ENCODE data around the gene RAB5IF. TPM values are rescaled to one million over a fixed set of nuclear protein-coding genes. Genes with fewer than 3 reads are reported as not detected.
"Not testable (repeated sequence)": the region's sequence is repeated elsewhere in the genome, so short reads cannot be mapped to it uniquely, and the experiment has no call there.

The RAB5IF gene
- total RNA-seq, 4 donors from 2014 or later = 60.2 to 94.8 (median 81.6) TPM

DNA sequence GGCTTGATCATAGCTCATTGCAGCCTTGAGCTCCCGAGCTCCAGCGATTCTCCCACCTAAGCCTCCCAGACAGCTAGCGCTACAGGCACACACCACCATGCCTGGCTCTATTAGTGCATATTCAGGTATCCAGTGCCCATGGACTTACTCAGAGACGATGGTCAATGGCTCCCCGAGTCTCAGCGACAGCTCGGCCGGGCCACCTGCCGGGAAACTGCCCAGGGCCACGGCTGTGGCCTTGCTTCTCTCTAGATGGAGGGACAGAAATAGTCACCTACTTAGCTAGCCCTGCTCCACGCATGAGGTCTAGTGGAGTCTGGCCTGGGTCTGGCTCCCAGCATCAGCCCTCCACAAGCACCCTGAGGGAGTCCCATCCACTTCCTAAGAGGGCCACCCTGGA is 28.8 kb downstream of the RAB5IF start:
- intact Hi-C loops (cut with DNase I) = no loop called here
- DNase-seq (ENCODE audit: extremely low spot score) = no peak

DNA sequence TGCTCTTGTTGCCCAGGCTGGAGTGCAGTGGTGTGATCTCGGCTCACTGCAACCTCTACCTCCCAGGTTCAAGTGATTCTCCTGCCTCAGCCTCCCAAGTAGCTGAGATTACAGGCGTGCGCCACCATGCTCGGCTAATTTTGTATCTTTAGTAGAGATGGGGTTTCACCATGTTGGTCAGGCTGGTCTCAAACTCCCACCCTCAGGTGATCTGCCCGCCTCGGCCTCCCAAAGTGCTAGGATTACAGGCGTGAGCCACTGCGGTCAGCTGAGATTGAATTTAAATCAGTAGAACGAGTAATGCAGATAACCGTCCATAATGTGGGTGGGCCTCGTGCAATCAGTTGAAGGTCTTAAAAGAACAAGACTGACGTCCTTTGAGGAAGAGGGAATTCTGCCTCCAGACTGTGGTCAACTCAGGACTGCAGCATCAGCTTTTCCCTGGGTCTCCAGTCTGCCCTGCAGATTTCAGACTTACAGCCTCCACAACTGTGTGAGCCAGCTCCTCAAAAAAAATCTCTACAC is 33.4 kb downstream of the RAB5IF start:
- 91% methylated on average over 12 of the region's 12 CpGs for WGBS
- DNase-seq (ENCODE audit: extremely low spot score); intact Hi-C loops (cut with DNase I): not testable (repeated sequence)

More for the DNA sequence above, 28.8 kb downstream of the RAB5IF start:
- TF ChIP-seq POLR2A (IDR thresholded peaks at IDR 0.05; ENCODE audit: low read depth) = no peak
- Histone ChIP-seq H3K4me1 (no peaks in the 10 kb centered on the region), H3K36me3 (no peaks in the 10 kb centered on the region), H3K9me3 (no peaks in the 10 kb centered on the region), H3K27ac (replicated peaks in 1 of 4) (no peak overlapping the region), H3K4me3 (no peak overlapping the region), H3K27me3 (no peaks in the 10 kb centered on the region)
- WGBS = 91% methylated on average over 10 of the region's 11 CpGs

DNA sequence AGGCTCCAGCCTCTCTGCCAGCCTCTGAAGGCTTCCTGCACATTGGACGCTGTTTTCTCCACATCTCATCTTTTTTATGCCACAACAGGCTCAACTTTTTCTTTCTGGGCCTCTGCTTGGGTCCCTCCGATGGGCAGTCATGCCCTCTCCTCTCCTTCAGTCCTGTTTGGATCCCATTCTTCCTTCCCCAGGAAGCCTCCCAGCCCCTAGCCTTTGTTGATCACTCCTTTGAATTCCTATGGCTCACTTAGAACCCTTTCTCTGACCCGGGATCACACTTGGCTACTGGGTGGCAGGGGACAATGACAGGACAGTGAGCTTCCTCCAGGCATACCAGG is 35.9 kb downstream of the RAB5IF start:
- Histone ChIP-seq H3K27ac (replicated peaks in 1 of 4) (no peak overlapping the region), H3K4me1 (no peaks in the 10 kb centered on the region), H3K36me3 (no peaks in the 10 kb centered on the region), H3K27me3 (no peaks in the 10 kb centered on the region), H3K9me3 (no peaks in the 10 kb centered on the region), H3K4me3 (no peak overlapping the region)
- 94% methylated on average over 3 of the region's 3 CpGs for WGBS
- TF ChIP-seq EP300 (IDR thresholded peaks at IDR 0.05) (no peak), POLR2A (IDR thresholded peaks at IDR 0.05; ENCODE audit: low read depth) (no peak), POLR2AphosphoS5 (IDR thresholded peaks at IDR 0.05) (no peak)
- intact Hi-C loops (cut with DNase I) = no loop called here
- DNase-seq (ENCODE audit: extremely low spot score) = no peak

More for the DNA sequence above, 33.4 kb downstream of the RAB5IF start:
- not testable (repeated sequence) for H3K4me1 ChIP-seq; H3K27ac ChIP-seq (replicated peaks in 1 of 4); H3K9me3 ChIP-seq; H3K4me3 ChIP-seq; H3K27me3 ChIP-seq; H3K36me3 ChIP-seq

DNA sequence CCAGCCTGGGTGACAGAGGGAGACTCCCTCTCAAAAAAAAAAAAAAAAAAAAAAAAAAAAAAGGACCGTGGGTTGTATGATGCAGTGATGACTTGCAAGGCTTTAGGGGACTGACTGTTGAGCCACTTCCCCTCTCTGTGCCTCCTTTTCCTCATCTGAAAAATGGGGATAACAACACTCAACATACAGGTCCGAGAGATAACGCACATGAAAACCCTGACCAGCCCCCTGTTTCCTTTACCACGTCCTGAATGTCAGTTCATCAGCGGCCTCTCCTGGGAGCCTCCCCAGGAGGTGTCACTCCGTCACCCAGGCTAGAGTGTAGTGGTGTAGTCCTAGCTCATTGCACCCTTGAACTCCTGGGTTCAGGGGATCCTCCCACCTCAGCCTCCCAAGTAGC is 36.6 kb downstream of the RAB5IF start:
- no peaks in the 10 kb centered on the region for H3K27me3 ChIP-seq
- WGBS = 55% methylated on average over 5 of the region's 6 CpGs
- no peak overlapping the region for H3K27ac ChIP-seq (replicated peaks in 1 of 4)

DNA sequence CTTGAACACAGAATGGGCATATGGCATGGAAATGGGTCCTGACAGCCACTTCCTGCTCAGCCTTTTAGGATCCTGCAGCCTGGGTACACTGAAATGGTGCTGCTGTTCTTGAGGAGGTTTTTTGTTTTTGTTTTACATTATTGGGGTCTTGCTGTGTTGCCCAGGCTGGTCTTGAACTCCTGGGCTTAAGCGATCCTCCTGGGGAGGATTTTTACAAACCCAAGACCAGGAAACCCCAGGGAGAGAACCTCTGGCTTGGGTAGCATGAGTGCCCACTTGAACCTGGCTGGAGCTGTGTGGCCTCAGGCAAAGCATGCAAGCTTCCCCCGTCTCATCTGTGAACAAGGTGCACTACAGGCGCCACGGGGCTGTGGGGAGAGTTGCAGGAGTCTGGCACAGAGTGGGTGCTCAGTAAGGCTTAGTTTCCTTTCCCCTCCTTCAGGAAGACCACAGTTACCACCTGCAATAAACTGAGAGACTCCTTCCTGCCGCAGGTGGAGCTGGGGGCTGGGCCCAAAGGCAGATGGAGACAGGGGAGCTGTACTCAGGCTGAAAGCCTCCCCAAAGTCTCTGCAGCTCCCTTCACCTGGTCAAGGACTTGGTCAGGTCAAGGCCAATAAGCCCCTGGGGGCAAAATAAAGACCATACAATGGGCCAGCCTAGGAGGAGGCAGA is 38.6 kb downstream of the RAB5IF start:
- Histone ChIP-seq H3K36me3 (no peaks in the 10 kb centered on the region), H3K27me3 (no peaks in the 10 kb centered on the region), H3K4me3 (no peak overlapping the region), H3K4me1 (no peaks in the 10 kb centered on the region), H3K27ac (replicated peaks in 1 of 4) (no peak overlapping the region), H3K9me3 (no peaks in the 10 kb centered on the region)
- no peak for DNase-seq (ENCODE audit: extremely low spot score)
- WGBS = 86% methylated on average over 5 of the region's 5 CpGs
- intact Hi-C loops (cut with DNase I) = no loop called here
- TF ChIP-seq POLR2A (IDR thresholded peaks at IDR 0.05; ENCODE audit: low read depth) (no peak), EP300 (IDR thresholded peaks at IDR 0.05) (no peak), POLR2AphosphoS5 (IDR thresholded peaks at IDR 0.05) (no peak)
- TF ChIP-seq, protein P1, sequence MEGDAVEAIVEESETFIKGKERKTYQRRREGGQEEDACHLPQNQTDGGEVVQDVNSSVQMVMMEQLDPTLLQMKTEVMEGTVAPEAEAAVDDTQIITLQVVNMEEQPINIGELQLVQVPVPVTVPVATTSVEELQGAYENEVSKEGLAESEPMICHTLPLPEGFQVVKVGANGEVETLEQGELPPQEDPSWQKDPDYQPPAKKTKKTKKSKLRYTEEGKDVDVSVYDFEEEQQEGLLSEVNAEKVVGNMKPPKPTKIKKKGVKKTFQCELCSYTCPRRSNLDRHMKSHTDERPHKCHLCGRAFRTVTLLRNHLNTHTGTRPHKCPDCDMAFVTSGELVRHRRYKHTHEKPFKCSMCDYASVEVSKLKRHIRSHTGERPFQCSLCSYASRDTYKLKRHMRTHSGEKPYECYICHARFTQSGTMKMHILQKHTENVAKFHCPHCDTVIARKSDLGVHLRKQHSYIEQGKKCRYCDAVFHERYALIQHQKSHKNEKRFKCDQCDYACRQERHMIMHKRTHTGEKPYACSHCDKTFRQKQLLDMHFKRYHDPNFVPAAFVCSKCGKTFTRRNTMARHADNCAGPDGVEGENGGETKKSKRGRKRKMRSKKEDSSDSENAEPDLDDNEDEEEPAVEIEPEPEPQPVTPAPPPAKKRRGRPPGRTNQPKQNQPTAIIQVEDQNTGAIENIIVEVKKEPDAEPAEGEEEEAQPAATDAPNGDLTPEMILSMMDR (IDR thresholded peaks at IDR 0.05) = no peak

More for the DNA sequence above, 36.6 kb downstream of the RAB5IF start:
- H3K4me3 ChIP-seq = no peak overlapping the region
- H3K9me3 ChIP-seq = no peaks in the 10 kb centered on the region
- H3K36me3 ChIP-seq = no peaks in the 10 kb centered on the region
- TF ChIP-seq, protein P1 (IDR thresholded peaks at IDR 0.05) = no peak
- TF ChIP-seq POLR2A (IDR thresholded peaks at IDR 0.05; ENCODE audit: low read depth) (no peak), EP300 (IDR thresholded peaks at IDR 0.05) (no peak), POLR2AphosphoS5 (IDR thresholded peaks at IDR 0.05) (no peak)
- H3K4me1 ChIP-seq = no peaks in the 10 kb centered on the region
- no peak for DNase-seq (ENCODE audit: extremely low spot score)
- intact Hi-C loops (cut with DNase I) = no loop called here

DNA sequence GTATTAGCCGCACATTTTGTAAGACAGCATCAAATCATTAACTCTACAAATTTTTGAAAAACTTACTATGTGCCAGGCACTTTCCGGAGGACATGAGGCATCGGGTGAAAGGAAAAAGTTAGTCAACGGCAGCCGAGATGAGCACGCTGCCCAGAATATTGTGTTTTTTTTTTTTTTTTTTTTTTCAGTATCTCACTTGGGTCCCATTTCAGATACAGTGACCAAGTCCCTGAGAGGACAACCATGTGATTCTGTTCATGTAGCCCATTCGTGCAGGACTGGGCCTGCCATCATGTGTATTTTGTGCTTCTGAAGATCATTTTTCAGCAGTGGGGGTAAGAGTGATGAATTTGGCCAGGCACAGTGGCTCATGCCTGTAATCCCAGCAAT is 39.1 kb downstream of the RAB5IF start:
- no peaks in the 10 kb centered on the region for H3K4me1 ChIP-seq
- no peaks in the 10 kb centered on the region for H3K9me3 ChIP-seq
- H3K27me3 ChIP-seq = no peaks in the 10 kb centered on the region
- TF ChIP-seq POLR2AphosphoS5 (IDR thresholded peaks at IDR 0.05) (no peak), POLR2A (IDR thresholded peaks at IDR 0.05; ENCODE audit: low read depth) (no peak), EP300 (IDR thresholded peaks at IDR 0.05) (no peak)
- TF ChIP-seq, protein P1 (IDR thresholded peaks at IDR 0.05) = no peak
- no peak overlapping the region for H3K27ac ChIP-seq (replicated peaks in 1 of 4)
- intact Hi-C loops (cut with DNase I) = no loop called here
- 87% methylated on average over 7 of the region's 7 CpGs for WGBS
- H3K36me3 ChIP-seq = no peaks in the 10 kb centered on the region
- no peak overlapping the region for H3K4me3 ChIP-seq
- DNase-seq (ENCODE audit: extremely low spot score) = no peak

Data from esophagus muscularis mucosa (tissue), 4 donors.